Measurements from ENCODE around the gene USH1C.

The USH1C gene

GRCh38 chr11:17578958-17579357, 34.7 kb upstream of the USH1C start:
- FAIRE-seq = no peak
- TF ChIP-seq POLR2AphosphoS5 (IDR thresholded peaks at IDR 0.05; ENCODE audit: low read depth, low read length) (no peak), TAF1 (IDR thresholded peaks at IDR 0.05; ENCODE audit: borderline replicate concordance, low read depth, low read length) (no peak), POLR2A (IDR thresholded peaks at IDR 0.05; ENCODE audit: low read depth, low read length) (no peak)
- no peak for DNase-seq (ENCODE audit: insufficient read length)

- TF ChIP-seq POLR2A (IDR thresholded peaks at IDR 0.05; ENCODE audit: low read depth, low read length) (no peak), TAF1 (IDR thresholded peaks at IDR 0.05; ENCODE audit: borderline replicate concordance, low read depth, low read length) (no peak), POLR2AphosphoS5 (IDR thresholded peaks at IDR 0.05; ENCODE audit: low read depth, low read length) (no peak)
- no peak for FAIRE-seq
- DNase-seq (ENCODE audit: insufficient read length) = no peak
These were observed 34.1 kb upstream of the USH1C start for GRCh38 chr11:17578296-17578695.

- FAIRE-seq = no peak
- no peak for TF ChIP-seq TAF1 (IDR thresholded peaks at IDR 0.05; ENCODE audit: borderline replicate concordance, low read depth, low read length)
- no peak for TF ChIP-seq POLR2A (IDR thresholded peaks at IDR 0.05; ENCODE audit: low read depth, low read length)
- no peak for TF ChIP-seq POLR2AphosphoS5 (IDR thresholded peaks at IDR 0.05; ENCODE audit: low read depth, low read length)
- no peak for DNase-seq (ENCODE audit: insufficient read length)
These were observed 31.5 kb upstream of the USH1C start for GRCh38 chr11:17575431-17576425.

- FAIRE-seq (no peak), DNase-seq (ENCODE audit: insufficient read length) (no peak)
- TF ChIP-seq TAF1 (IDR thresholded peaks at IDR 0.05; ENCODE audit: borderline replicate concordance, low read depth, low read length) = no peak
- no peak for TF ChIP-seq POLR2AphosphoS5 (IDR thresholded peaks at IDR 0.05; ENCODE audit: low read depth, low read length)
- TF ChIP-seq POLR2A (IDR thresholded peaks at IDR 0.05; ENCODE audit: low read depth, low read length) = no peak
These were observed 30.2 kb upstream of the USH1C start for GRCh38 chr11:17574141-17575091.

- TF ChIP-seq POLR2AphosphoS5 (IDR thresholded peaks at IDR 0.05; ENCODE audit: low read depth, low read length) = no peak
- no peak for TF ChIP-seq POLR2A (IDR thresholded peaks at IDR 0.05; ENCODE audit: low read depth, low read length)
- no peak for TF ChIP-seq TAF1 (IDR thresholded peaks at IDR 0.05; ENCODE audit: borderline replicate concordance, low read depth, low read length)
- FAIRE-seq = no peak
- DNase-seq (ENCODE audit: insufficient read length) = no peak
These were observed 29.3 kb upstream of the USH1C start for GRCh38 chr11:17573526-17573925.

- TF ChIP-seq TAF1 (IDR thresholded peaks at IDR 0.05; ENCODE audit: borderline replicate concordance, low read depth, low read length) (no peak), POLR2A (IDR thresholded peaks at IDR 0.05; ENCODE audit: low read depth, low read length) (no peak), POLR2AphosphoS5 (IDR thresholded peaks at IDR 0.05; ENCODE audit: low read depth, low read length) (no peak)
- FAIRE-seq (no peak), DNase-seq (ENCODE audit: insufficient read length) (no peak)
These were observed 28.7 kb upstream of the USH1C start for GRCh38 chr11:17572791-17573460.

GRCh38 chr11:17572359-17572690, 28.1 kb upstream of the USH1C start:
- no peak for DNase-seq (ENCODE audit: insufficient read length)
- no peak for TF ChIP-seq POLR2AphosphoS5 (IDR thresholded peaks at IDR 0.05; ENCODE audit: low read depth, low read length)
- no peak for TF ChIP-seq POLR2A (IDR thresholded peaks at IDR 0.05; ENCODE audit: low read depth, low read length)
- no peak for TF ChIP-seq TAF1 (IDR thresholded peaks at IDR 0.05; ENCODE audit: borderline replicate concordance, low read depth, low read length)
- FAIRE-seq = no peak

GRCh38 chr11:17571431-17572358, 27.5 kb upstream of the USH1C start:
- no peak for FAIRE-seq
- no peak for DNase-seq (ENCODE audit: insufficient read length)
- no peak for TF ChIP-seq POLR2AphosphoS5 (IDR thresholded peaks at IDR 0.05; ENCODE audit: low read depth, low read length)
- no peak for TF ChIP-seq TAF1 (IDR thresholded peaks at IDR 0.05; ENCODE audit: borderline replicate concordance, low read depth, low read length)
- no peak for TF ChIP-seq POLR2A (IDR thresholded peaks at IDR 0.05; ENCODE audit: low read depth, low read length)

GRCh38 chr11:17570034-17570433, 25.8 kb upstream of the USH1C start:
- FAIRE-seq (no peak), DNase-seq (ENCODE audit: insufficient read length) (no peak)
- TF ChIP-seq POLR2AphosphoS5 (IDR thresholded peaks at IDR 0.05; ENCODE audit: low read depth, low read length) (no peak), TAF1 (IDR thresholded peaks at IDR 0.05; ENCODE audit: borderline replicate concordance, low read depth, low read length) (no peak), POLR2A (IDR thresholded peaks at IDR 0.05; ENCODE audit: low read depth, low read length) (no peak)

GRCh38 chr11:17568944-17569343, 24.7 kb upstream of the USH1C start:
- DNase-seq (ENCODE audit: insufficient read length) (no peak), FAIRE-seq (no peak)
- TF ChIP-seq POLR2AphosphoS5 (IDR thresholded peaks at IDR 0.05; ENCODE audit: low read depth, low read length) (no peak), TAF1 (IDR thresholded peaks at IDR 0.05; ENCODE audit: borderline replicate concordance, low read depth, low read length) (no peak), POLR2A (IDR thresholded peaks at IDR 0.05; ENCODE audit: low read depth, low read length) (no peak)
